ENCODE measurements around the gene C1orf50.
A peak's percentile ranks its signal among the peaks of the same experiment; 100 is the strongest.

C1orf50 gene

DNA sequence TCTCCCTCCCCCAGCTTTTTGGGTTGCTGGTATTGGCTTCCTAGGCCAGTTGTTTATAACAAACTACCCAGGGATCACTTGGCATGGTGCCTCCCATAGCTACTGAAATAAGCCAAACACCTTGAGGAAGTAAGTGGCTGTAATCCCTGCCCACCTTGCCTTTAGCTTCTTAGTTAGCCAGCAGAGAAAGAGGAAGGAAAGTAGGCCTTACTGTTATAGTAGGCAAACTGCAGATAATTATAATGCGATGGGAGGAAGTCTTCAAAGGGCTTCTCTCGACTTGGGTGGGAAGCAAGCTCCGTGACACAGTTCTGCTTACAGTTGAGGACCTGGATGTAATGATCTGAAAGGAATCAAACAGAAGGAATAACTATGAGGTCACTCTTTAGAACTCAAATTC is 8.4 kb upstream of the C1orf50 start:
- DNase-seq (ENCODE audit: low read depth in 3 of 3) = no peak

DNA sequence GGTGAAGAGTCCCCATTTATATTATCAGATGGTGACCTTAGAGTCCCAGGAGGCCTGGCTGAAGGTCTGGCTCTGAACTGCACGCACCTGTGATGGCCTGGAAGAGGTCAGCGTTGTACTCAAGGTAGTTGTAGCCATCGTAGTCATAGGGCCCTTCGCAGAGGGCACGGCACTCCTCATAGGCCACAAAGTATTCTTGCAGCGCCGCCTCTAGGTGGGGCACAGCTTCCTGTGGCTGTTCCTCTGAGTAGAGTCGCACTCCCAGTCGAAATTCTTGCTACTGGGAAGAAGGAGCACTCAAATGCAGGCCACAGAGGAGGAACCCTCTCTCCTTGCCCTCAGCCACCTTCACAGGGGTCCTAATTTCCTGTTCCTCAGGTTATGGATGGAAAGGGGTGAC is 7.9 kb upstream of the C1orf50 start:
- no peak for DNase-seq (ENCODE audit: low read depth in 3 of 3)

DNA sequence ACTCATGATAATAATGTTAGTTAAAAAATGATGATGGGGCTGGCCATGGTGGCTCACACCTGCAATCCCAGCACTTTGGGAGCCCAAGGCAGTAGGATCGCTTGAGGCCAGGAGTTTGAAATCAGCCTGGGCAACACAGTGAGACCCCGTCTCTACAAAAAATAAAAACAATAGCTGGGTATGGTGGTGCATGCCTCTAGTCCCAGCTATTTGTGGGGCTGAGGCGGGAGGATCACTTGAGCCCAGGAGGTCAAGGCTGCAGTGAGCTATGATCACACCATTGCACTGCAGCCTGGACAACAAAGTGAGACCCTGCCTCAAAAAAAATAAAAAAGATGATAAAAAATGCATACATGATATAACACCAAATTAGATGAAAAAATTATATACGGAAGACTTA is 5.5 kb upstream of the C1orf50 start:
- no peak for DNase-seq (ENCODE audit: low read depth in 3 of 3)

DNA sequence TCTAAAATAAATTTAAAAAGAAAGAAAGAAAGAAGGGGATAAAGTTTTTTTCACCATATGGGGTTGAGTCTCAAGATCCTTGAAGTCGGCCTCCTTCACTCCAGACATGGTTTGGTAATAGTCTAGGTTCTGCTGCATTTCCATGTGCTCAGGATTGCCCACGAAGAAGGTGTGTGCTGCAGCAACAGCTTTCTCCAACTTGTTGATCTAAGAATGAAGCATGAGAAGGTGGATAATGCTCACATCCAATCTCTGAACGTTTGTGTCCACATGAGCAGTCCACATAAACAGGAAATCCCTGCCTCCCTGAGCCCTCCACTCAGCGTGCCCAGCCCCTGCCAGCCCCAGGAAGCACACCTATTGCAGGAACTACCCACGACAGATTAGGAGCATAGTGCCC is 4.8 kb upstream of the C1orf50 start:
- DNase-seq (ENCODE audit: low read depth in 3 of 3) = no peak

DNA sequence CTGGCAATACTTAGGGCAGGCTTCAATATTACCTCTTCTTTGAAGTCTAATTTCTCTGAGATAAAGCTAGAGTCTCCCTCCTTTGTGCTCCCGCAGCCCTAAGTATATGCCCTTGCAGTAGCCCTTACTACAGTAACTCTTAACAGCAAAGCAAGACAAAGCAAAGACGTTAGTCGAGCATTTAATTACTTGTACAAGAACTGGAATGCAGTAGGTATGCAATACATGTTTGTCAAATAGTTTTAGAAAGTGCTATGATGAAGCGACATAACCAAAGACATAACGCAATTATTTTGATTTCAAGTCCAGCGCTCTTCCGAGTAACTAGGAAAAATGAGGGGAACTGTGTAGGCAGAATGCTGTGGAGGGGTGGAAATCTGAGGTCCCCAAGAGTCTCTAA is 1.8 kb upstream of the C1orf50 start:
- no peak for DNase-seq (ENCODE audit: low read depth in 3 of 3)

DNA sequence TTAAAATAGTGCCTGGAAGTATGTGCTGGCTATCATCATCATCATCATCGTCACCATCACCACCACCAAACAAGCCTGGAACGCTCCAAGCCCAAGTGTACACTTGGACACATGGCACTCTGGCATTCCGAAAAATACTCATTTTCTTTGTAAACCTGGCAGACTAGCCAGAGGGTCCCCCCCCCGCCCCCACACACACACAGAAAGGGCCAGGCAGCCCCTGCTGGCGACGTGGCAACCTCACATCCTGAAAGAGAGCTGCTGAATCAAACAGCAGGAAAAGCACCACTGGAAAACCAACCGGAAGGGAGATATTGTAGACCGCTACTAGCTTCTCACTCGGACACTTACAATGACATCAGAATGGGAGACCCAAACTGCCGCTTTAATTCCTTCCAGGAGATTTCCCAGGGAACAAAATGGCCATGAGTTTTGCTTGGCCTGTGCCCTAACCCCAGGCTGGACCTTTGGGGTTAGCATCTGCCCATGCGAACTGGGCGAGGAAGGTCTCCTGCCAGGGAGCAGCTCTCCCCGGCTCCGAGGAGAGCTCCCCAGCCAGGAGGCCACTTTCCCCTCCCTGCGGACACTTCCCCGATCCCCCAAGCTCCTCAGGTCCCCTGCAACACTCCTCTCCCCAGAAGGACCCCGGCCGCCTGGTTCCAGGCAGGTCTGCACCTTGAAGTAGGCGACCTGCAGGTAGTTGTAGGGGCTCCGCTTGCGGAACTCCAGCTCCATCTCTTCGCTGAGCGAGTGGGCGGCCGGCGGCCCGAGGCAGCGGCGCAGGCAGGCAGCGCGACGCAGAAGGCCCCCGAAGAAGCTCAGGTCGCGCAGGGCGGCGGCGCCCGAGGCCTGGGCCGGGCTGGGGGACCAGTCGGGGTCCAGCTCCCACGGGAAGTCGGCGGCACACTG is 963 bp upstream of the C1orf50 start:
- peak; percentile 23 to 55 (median 23) for DNase-seq (ENCODE audit: low read depth in 3 of 3)

DNA sequence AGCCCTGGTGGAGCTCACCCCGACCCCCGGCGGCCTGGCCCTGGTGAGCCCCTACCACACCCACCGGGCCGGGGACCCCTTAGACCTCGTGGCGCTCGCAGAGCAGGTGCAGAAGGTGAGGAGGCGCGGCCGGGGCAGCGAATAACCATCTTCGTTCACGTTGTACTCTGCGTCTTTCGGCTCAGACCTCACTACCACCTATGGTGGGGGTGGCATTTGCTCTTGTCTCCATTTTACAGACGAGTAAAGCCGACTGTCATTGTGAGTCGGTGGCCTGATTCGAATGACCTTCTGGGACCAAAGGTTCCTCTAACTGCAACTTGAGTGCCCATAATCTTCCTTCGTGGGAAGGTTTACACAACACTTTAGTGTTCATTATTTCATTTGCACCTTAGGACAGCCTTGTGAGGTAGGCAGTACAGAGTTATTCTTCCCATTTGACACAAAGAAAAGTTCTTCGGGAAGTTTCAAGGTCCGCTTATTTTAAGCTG is 506 bp downstream of the C1orf50 start:
- DNase-seq (ENCODE audit: low read depth in 3 of 3) = no peak

DNA sequence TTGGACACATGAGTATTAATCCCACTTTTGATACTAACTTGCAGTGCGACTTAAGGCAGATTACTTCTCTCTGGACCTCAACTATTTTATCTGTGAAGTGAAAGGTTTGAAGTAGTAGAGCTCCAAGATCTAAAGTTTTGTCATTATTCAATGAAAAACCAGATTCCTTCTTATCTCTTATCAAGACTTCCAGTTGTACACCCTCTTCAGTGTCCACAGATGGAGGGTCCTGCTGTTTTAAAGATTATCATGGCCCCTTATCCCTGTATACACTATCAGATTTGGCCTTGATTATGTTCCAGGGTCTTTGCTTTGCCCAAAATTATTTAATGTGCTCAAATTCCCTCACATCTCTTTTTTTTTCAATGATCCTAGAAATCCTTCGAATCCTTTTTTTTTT is 1.1 kb downstream of the C1orf50 start:
- no peak for DNase-seq (ENCODE audit: low read depth in 3 of 3)

DNA sequence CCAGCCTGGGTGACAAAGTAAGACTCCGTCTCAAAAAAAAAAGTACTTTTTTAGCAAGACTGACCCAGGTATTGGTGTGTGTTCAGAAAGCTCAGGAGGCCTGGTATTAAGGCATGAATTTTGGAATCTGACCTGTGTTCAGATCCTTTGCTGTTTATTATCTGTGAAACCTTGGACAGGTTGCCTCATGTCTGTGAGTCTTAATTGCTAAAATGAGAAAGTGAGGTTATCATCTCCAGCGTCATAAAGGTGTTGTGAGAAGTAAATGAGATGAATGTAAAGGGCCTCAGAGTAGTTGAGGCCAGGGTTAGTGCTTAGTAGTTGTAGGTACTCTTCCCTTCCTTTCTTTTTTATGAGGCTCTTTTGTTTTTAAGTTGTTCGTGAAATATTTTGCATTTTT is 2.8 kb downstream of the C1orf50 start:
- DNase-seq (ENCODE audit: low read depth in 3 of 3) = no peak

DNA sequence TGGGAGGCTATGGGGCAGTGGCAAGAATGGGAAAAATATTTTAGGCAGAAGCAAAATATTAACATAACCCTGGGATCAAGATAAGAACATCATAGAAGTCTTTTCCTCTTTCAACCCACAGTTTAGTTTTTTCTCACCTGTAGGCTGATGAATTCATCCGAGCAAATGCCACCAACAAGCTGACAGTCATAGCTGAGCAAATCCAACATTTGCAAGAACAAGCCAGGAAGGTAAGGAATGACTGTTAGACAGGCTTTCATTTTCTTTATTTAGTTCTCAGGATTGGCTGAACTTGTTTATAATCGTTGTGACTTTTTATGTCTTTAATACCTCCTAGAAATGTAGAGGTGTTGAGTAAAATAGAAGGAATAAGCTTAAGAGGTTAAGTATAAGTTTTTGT is 6.4 kb downstream of the C1orf50 start:
- no peak for DNase-seq (ENCODE audit: low read depth in 3 of 3)

DNA sequence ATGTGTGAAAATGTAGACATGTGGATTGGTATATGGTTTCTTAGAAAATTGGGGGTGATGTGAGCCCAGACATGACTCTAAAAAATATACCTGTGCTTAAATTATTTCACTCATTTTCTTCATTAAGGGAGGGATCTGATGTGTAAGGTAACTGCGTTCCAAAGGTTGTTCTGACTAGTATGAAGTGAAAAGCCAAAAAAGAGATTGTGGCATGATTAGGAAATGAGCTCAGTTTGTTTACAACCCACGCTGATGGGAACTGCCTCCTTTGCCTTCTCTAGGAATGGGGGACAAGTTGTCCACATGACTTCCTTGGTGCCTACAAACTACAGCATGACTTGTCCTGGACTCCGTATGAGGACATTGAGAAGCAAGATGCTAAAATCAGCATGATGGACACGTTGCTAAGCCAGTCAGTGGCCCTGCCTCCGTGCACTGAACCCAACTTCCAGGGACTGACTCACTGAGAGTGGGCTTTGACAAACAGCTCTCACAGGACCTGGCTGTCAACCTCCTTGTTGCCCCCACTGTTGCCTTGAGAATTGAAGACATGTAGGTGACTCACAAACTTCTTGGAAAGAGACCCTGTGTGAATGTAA is 8.0 kb downstream of the C1orf50 start:
- DNase-seq (ENCODE audit: low read depth in 3 of 3) = no peak

DNA sequence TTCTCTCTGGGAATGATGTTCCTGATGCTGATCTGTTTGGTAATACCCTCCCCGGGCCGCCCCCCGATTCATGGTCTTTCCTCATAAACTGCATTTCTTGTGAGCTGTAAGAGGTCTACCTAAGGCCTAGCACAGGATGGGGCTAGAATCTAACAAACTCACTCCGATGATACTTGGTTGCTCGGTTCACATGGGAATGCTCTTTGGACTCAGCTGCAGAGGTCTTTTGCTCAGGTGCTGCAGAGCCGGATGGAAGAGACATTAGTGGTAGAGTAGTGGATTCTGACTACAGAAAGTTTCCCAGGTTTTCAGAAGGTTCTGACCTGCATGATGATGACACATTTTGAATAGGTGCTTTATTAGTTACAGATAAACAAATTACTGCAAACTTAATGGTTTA is 9.5 kb downstream of the C1orf50 start:
- no peak for DNase-seq (ENCODE audit: low read depth in 3 of 3)

DNA sequence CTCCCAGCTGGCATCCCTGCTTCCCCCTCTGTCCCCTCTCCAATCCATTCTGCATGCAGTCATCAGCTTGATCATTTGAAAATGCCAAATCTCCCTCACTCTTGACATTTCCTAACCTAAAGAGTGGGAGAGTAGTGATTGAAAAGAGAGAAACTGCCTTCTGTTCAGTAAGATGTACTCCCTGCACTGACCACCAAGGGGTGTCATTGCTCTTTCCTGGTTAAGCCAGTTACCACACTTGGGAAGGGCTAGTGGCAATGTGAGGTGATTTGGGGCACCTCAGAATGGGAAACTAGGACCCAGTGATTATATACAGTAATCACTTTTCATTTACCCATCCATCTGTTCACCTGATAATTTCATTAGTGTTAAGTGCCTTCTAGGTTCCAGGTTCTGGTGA is 10.8 kb downstream of the C1orf50 start:
- DNase-seq (ENCODE audit: low read depth in 3 of 3) = no peak

DNA sequence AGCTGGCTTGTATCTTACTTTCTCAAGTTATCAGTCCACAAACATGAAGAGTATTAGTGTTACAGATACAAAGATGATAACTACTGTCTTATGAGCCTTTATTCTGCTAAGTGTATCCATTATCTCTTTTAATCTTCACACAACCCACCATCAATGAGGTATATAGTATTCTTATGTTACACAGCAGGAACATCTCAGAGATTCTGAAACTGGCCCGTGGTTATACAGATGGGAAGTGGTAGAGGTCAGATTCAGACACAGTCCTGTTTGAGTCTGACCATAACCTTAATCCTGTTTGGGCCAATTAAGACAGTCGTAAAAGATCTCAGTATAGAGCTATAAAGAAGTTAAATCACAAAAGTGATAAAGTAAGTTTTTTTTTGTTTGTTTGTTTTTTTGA is 12.7 kb downstream of the C1orf50 start:
- no peak for DNase-seq (ENCODE audit: low read depth in 3 of 3)

DNA sequence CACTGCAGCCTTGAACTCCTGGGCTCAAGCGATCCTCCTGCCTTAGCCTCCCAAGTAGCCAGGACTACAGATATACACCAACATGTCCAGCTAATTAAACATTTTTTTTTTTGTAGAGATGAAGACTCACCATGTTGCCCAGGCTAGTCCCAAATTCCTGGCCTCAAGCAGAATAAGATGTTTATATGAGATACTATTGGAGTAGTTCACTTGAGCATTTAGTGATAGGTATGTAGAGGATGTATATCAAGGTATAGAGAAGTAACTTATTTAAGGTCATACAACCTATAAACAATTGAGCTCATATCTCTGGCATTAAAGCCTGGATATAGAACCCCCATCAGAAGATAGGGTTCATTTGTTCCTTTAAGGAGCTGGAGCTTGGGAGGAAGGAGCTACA is 13.1 kb downstream of the C1orf50 start:
- no peak for DNase-seq (ENCODE audit: low read depth in 3 of 3)

DNA sequence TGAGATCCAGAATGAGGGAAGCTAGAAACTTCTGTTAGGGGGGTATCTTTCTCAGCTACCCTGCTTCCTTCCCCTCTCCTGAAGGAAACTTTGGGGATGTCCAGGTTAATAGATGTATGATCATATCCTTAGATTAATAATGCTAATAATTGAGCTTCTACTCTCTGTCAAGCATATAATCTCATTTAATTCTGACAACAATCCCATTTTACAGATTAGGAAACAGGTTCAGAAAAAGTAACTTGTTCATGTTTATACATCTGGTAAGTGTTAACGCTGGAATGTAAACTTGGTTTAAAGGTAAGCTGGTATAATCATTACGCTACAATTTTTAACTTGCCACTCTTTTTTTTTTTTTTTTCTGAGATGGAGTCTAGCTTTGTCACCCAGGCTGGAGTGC is 16.0 kb downstream of the C1orf50 start:
- no peak for DNase-seq (ENCODE audit: low read depth in 3 of 3)

DNA sequence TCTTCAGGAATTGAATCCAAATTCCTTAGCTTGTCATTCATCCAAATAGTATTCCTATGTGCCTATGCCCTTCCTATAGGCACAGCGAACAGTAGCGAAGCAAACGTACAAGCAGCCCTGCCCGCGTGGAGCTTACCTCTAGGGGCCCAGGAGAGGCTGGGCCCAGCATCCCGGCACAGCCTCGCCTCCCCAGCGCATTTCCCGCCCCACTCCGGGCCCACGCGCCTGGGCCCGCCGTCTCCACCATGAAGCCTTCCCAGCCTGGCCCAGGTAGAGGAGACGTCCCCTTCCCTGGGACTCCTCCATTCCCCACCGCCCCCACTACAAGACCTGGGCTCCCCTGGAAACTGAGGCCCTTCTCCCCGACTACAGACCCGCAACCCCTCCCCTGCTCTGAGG is 17.5 kb downstream of the C1orf50 start:
- no peak for DNase-seq (ENCODE audit: low read depth in 3 of 3)

DNA sequence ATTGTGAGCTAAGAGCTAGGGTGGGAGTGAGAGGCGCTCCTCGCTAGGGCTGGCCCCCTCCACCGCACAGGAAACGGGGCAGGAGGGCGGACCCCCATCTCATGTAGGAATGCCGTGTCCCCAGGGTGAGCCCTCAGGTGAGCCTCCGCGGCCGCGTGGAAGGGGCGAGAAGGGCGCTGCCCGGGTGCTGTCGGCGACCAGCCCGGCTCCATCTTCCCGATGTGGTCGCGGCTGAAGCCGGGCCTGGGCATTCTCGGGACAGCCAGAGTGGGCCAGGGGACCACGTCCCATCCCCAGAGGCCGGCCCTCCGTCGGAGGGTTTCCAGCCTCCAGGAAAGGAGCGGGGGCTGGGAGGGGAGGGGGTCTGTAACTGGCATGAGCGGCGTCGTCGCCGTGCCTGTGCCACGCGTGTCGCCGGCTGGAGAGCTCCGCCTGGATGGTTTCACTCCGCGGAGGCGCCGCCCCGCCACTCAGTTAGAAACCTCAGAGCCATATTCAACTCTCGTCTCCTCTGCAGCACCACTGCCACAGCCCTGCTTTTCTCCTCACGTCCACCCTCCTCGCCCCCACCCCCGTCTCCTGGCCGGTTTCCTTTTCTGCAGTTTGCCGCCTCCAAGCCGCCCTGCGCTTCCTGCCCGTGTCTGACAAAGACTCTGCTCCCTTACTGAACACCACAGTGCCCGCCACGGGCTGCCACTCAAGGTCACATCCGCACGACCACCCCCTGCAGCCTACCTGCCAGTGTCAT is 18.1 kb downstream of the C1orf50 start, which contains the start of gene TMEM269:
Gene TMEM269 (plus strand): TSS at position 46 of the 748 bp plus-strand sequence. CDS start 4,903 bp downstream, outside the sequence.
- DNase-seq (ENCODE audit: low read depth in 3 of 3) = peak in 1 of 3 donors; percentile 30

DNA sequence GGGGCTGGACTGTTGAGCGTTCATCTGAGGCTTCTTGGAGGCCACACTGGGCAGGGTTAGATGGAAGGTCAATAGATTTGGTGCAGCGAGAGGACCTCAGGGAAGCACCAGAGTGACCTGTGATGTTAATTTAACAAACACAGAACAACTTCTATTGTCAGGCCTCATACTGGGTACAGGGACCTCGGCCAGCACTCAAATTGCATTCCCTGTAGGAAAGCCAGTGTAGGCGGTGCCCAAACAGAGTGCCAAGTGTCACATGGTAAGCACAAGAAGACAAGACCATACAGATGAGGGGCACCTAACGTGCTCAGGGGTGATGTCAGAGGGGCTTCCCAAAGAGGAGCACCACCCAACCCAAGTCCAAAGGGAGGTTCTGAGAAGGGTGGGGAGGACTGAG is 19.0 kb downstream of the C1orf50 start:
- no peak for DNase-seq (ENCODE audit: low read depth in 3 of 3)

DNA sequence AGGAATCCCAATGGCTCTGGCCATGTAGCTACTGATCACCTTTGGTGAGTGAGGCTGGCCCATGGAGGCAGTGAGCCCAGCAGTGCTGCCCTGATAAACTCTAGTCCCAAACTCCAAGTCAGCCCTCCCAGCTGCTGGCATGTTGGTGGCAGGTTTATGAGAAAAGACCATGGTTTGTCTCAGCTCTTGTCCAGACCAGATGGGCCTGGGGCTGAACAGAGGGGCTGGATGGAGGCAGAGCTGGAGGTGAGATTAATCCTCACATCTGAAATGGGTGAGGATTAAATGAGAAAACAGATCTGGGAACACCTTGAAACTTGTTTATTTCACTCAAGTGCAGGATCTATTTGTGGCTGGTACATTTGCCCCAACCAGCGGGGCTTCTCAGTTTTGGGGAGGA is 21.0 kb downstream of the C1orf50 start:
- no peak for DNase-seq (ENCODE audit: low read depth in 3 of 3)

DNA sequence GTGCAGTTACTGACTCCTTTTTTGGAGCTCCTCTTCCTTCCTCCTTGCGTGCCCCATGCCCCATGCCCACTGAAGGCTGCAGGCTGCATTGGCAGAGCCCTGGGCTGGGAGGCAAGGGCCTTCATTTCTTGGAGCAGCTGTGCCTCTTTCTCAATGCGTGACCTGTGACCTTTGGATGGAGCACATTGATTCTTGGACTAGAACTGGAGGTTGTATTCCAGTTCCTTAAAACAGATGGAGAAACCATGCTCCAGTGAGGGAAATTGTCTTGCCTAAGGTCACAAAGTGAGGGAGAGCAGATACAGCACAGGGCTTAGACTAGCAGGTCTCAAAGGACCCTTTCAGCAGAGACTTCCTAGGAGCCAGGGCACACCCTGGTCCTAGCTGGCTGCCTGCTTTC is 26.8 kb downstream of the C1orf50 start:
- DNase-seq (ENCODE audit: low read depth in 3 of 3) = no peak

DNA sequence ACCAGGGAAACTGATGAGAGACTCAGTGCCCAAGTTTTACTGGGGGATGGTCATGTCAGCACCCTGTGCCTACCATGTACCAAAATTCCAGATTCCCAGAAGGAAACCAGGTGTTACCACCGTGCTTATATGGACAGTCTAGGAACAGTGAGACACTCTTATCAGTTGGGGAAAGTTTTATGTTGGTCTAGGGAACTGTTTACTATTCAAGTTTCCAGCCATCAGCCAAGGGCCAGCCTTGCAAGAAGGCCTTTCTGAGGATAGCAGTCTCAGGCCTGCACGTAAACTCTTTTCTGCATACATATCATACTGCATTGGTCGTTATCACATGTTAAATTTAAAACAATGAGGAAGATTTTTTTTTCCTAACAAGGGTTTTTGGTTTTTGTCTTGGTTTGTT is 30.4 kb downstream of the C1orf50 start:
- DNase-seq (ENCODE audit: low read depth in 3 of 3) = no peak

DNA sequence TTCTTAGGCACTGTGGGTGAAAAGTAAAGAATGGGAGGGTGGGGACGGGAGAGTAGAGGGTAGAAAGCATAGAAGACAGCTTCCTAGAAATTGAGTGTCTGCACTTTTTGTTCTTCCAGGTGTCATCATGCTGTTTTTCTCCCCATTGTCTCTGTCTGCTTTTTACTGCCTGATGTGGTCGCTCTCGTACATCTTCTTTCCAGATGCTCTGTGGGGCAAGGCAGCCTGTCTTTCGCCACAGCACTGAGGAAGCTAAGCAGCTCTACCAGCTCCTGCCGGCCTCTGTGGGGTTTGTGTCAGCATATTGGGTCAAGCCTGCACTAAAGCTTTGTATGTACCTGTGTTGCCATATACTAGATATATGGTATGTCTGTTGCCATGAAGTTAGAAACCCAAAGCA is 30.9 kb downstream of the C1orf50 start:
- no peak for DNase-seq (ENCODE audit: low read depth in 3 of 3)

Data from stimulated activated CD4-positive, alpha-beta T cell treated with anti-CD3 and anti-CD28 coated beads, TNF-alpha, amount 100 ng/mL, for 48 hours (primary cell).